ENCODE measurements around the gene TMED10. TPM values are rescaled to one million over a fixed set of nuclear protein-coding genes. Genes with fewer than 3 reads are reported as not detected.

The TMED10 gene
- total and polyA plus RNA-seq, 2 of the 13 experiments (the other 11 are each of a cell fraction or from before 2014, with no cell fraction given): 311 to 377 TPM

- Histone ChIP-seq H3K36me3 (replicated peaks in 1 of 2; ENCODE audit: control insufficient read depth in 1 of 2, insufficient read depth in 2 of 2, low read length in 2 of 2) (no peaks in the 10 kb centered on the region), H3K4me3 (replicated peaks in 1 of 3; ENCODE audit: insufficient read depth in 1 of 3, low read depth in 2 of 3, low read length in 3 of 3) (no peak overlapping the region), H3K79me2 (ENCODE audit: insufficient read depth, low read length) (no peaks in the 10 kb centered on the region), H3K27me3 (ENCODE audit: control insufficient read depth in 1 of 2, insufficient read depth in 2 of 2, low read length in 2 of 2) (peaks cover 2 to 5% of the 10 kb centered on the region in 2 experiments; a peak in 4 of 5 replicates), H3K4me1 (ENCODE audit: insufficient read depth, low read length) (peaks cover 16% of the 10 kb centered on the region), H2AFZ (ENCODE audit: low read length) (no peak overlapping the region), H3K9ac (ENCODE audit: insufficient read depth, low read depth, low read length) (no peak overlapping the region), H4K20me1 (ENCODE audit: insufficient read depth, low read length) (no peaks in the 10 kb centered on the region), H3K9me3 (ENCODE audit: low read length) (no peaks in the 10 kb centered on the region), H3K4me2 (ENCODE audit: low read depth, low read length) (no peak overlapping the region), H3K27ac (ENCODE audit: extremely low read length, insufficient read depth, low read length) (no peak overlapping the region)
- ChIA-PET CTCF (ENCODE audit: low intra/inter-chr PET ratio, low total read pairs) (no interaction called here), POLR2A (no interaction called here)
- whole genome bisulfite sequencing (ENCODE audit: low lambda C conversion rate): 44% methylated on average over 2 of the region's 2 CpGs
- ATAC-seq (no peak), DNase-seq (ENCODE audit: low spot score) (no peak), FAIRE-seq (no peak)
- TF ChIP-seq ZNF766 (CRISPR knock-in tag; IDR thresholded peaks at IDR 0.05; ENCODE audit: borderline replicate concordance): no peak
- TF ChIP-seq TCF7 (IDR thresholded peaks at IDR 0.05; ENCODE audit: low read depth): no peak
- no peak for TF ChIP-seq STAT5B (CRISPR knock-in tag; IDR thresholded peaks at IDR 0.05)
- TF ChIP-seq SP4 (CRISPR knock-in tag; IDR thresholded peaks at IDR 0.05): no peak
- no peak for TF ChIP-seq SIX4 (CRISPR knock-in tag; IDR thresholded peaks at IDR 0.05)
- TF ChIP-seq ZNF674 (CRISPR knock-in tag; IDR thresholded peaks at IDR 0.05; ENCODE audit: low read depth): no peak
- TF ChIP-seq ZNF614 (CRISPR knock-in tag; IDR thresholded peaks at IDR 0.05; ENCODE audit: borderline replicate concordance): no peak
- TF ChIP-seq ZNF724P (CRISPR knock-in tag; IDR thresholded peaks at IDR 0.05; ENCODE audit: borderline replicate concordance): no peak
- TF ChIP-seq PRDM4 (CRISPR knock-in tag; IDR thresholded peaks at IDR 0.05; ENCODE audit: borderline replicate concordance): no peak
- no peak for TF ChIP-seq ZNF3 (CRISPR knock-in tag; IDR thresholded peaks at IDR 0.05)
- TF ChIP-seq NCOA5 (CRISPR knock-in tag; IDR thresholded peaks at IDR 0.05): no peak
- in situ Hi-C loops (cut with HindIII; ENCODE audit: extremely low pct_ligation_motif_present, low pct_unique_long_range_greater_than_20kb) (no loop called here), intact Hi-C loops (cut with micrococcal nuclease; ENCODE audit: unreplicated experiment) (no loop called here)
- BruUV-seq (replicated peaks): no TSS peak
These were observed 48.1 kb upstream of the TMED10 start for GRCh38 chr14:75224561-75224960.
